UCSD-AML1 (cell line): ENCODE measurements around the gene LAMB1.
"Not testable (repeated sequence)": the region's sequence is repeated elsewhere in the genome, so short reads cannot be mapped to it uniquely, and the experiment has no call there.

Experiments used
- DNase-seq: peaks from one replicate; lab custom pipeline; 2025; ENCODE audit not compliant: unreplicated experiment; lab: John Stamatoyannopoulos, UW

The LAMB1 gene

DNA sequence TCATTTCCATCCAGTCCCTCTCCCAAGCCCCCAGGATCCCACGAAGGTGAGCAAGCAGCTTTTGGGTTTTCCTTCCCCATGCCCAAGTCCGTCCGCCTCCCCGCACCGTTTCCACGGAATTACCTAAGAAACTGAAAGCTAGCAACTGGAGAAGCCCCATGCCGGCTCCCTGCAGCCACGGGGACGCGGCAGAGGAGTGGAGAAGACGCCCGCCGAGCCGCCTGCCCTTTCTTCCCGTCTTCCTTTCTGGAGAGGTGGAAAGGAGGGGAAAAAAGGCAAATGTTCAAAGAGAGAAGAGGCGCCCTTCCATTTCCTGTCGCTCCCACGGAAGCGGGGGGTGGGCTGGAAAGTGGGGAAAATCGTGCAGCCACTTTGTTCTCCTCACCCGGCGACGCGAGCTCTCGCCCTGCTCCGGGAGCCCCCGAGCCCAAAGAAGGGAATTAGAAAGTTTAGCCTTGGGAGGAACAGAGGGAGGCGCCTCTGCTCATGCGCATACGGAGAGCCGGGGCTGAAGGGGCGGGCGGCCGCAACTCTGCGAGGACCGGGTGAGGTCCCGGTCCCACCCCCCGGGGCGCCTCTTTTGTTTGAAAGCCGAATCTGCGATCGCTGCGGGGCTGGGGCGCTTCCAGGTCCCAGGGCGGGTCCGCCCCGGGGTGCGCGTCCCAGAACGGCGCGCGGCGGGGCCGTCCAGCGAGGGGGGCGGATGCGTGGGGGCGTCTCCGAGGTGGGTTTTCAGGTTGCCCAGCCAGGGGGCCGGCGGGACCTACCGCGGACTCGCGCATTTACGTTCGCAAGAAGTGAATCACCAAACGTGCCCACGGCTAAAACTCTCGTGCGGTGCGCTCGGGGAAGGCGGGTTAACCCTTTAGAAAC lies at the start of gene LAMB1:
Gene LAMB1, minus strand, starts transcription at position 436 of the 873 bp plus-strand sequence. Its CDS starts 276 bp downstream, at position 160.
- no peak for DNase-seq

DNA sequence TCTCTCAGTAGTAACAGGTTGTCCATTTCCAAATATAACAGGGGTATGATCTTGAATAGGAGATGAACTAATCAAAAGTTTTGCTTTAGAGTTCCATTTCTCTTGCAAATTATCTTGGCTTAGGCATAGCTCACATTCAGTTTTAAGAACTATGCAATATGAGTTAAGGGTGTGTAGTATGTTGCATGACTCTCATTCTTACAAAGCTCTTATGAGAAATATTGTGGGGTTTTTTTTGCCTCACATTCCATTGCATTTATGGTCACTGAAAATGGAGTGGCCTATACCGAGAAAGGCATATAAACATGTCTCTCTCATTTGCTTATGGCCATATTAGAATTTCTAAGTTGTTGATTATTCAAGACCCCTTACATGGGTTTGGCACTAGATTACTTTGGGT lies 48.5 kb upstream of the LAMB1 start:
- no peak for DNase-seq

DNA sequence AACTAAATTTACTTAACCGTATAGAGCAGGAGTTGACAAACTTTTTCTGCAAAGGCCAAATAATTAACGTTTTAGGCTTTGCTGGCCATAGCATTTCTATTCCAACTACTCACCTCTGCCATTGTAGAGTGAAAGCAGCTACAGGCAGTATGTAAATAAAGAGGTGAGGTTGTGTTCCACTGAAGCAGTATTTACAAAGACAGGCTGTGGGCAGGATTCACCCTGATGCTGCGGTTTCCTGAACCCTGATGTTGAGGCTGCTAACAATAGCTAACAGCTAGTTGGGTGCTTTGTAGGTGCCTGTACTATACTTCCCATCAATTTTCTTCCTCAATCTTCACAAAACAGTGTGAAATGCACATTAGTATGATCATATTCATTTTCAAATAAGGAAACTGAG lies 47.0 kb upstream of the LAMB1 start:
- DNase-seq: no peak

DNA sequence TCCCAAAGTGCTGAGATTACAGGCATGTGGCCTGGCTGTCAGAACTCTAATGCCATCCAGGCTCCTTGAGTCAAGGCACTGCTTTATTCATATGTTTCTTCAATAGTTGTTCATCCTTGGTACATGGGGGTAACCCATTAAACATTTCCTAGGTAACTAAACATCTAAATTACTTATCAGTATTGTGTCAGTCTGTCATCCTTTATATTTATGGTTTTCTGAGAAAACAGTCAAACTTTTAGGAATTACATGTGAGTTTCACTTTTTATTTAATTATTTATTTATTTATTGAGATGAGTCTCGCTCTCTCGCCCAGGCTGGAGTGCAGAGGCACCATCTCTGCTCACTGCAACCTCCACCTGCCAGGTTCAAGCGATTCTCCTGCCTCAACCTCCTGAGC lies 45.5 kb upstream of the LAMB1 start:
- DNase-seq: no peak

DNA sequence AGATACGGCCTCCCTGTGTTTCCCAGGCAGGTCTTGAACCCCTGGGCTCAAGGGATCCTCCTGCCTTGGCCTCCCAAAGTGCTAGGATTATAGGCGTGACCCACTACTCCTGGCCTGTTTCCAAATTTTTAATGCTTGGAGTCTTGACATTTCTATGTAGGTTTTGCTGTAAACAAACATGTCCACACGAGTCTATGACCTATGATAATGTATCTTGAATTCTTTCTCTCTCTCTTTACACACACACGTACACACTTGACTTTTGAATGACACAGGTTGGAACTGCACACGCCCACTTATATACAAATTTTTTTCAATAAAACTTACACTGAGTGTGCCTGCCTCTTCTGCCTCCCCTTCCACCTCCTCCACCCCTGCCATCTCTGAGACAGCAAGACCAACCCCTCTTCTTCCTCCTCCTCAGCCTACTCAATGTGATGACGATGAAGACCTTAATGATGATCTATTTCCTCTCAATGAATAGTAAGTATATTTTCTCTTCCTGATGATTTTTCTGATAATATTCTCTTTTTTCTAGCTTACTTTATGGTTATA lies 44.1 kb upstream of the LAMB1 start:
- no peak for DNase-seq

DNA sequence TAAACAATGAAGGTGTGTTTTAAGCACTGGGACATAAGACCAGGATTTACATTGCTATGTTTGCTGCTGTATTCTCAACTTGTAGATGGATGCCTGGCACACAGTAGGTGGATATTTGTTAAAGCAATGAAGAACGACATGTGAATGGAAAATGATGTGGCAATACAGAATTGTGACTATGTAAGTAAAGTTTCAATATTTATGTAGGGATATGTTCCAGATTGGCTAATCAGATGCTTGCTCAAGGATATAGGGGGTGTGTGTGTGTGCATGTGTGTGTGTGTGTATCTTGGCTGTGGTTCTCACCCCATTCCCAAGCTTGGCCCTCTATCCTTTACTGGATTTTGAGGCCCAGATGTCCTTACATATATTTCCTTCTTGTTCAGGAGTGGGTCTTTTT lies 42.7 kb upstream of the LAMB1 start:
- DNase-seq: no peak

DNA sequence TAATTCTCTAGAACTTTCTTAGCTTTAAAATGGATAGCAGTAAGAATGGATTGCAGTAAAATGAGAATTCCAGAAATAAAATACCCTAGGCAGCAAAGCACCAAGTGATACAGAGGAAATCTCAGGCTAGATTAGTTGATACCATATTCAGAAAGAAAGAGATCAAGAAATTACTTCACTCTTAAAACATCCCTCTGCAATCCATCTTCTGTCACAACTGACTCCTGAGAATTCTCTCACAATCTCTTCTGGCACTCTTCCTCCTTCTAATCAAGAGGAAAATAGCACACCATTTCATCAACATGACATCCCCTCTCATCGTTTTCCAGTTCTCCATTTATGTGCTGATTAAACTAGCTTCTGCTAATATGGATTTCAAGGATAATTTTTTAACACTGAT lies 42.2 kb upstream of the LAMB1 start:
- no peak for DNase-seq

DNA sequence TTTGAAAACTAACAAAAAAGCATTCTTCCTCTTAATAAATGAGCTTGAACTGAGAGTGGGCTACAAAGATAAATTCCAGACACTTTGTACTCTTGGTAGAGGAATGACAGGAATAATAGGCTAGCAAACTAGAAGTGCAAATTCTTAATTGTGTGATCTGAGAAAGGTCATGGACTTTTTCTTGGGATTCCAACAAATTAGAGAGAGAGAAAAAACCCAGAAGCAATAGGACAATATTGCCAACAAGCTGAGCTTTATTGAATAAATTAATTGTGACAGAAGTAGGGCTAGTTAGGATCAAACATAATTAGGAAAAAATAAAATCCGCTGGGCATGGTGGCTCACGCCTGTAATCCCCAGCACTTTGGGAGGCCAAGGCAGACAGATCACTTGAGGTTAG lies 41.4 kb upstream of the LAMB1 start:
- DNase-seq: no peak

DNA sequence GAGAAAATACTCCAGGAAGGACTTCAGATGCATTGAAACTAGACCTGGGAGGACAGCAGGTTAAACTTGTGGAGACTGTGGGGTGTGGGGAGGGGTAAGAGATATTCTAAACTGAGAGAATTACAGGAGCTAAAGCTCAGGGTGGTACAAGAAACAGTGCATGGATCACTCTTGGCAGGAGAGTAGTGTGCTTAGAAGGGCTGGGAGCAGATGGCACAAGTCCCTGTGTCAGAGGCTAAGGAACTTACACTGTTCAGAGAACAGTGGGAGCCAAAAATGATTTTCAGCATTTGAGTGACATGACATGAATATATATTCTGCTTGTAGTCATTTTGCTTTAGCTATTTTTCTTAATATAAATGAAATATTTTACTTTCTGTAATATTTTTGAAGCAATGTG lies 36.0 kb upstream of the LAMB1 start:
- no peak for DNase-seq

DNA sequence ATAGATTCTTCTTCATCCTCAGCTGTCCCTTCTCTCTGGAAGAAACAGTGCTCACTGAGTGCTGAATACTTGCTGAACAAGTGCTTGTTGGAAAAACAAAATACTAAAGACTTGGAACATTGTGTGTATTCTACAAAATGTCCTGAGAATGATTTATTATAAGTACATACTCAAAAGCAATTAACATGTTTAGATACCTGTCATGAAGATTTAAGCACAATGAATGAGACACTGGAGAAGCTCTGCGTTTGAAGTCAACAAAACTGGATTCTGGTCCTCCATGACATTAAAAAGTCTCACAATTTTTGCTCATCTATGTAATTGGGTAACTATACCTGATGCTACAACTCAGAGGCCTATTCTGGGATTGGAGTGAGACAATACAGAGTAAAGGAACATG lies 34.8 kb upstream of the LAMB1 start:
- no peak for DNase-seq

DNA sequence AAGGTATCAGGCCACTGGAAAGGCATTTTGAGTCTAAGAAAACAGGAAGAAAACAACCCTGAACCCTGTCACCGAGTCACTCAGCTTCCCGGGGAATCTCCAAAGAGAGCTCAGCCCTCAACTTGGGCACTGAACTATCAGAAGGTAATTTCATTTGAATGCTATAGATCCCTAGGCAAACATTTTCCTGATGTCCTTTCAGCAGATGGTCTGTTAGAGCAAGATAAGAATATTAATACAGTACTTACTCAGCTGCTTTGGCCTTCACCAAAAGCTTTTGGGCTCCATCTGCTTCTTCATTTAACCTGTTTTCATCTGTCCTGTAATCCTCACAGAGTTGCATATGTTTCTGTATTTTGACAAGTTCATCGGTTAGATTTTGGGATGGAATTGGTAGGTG lies 34.2 kb upstream of the LAMB1 start:
- no peak for DNase-seq

DNA sequence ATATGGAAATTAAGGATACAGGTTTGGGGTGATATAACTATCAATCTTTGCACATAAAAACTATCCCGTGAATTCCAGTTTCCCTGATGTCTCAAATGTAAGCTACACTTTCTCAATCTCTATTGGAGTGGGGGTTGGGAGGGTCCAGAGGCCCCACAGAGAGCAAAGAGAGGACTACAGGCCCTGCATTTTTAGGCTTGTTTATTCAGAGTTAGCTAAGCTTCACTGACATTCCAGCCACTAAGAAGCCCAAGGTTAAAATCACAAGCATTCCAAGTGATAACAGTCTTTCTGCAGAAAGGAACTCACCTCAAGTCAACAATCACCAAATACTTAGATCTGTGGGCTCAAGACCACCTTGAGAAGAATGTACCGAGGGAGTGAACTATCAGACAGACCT lies 31.6 kb upstream of the LAMB1 start:
- DNase-seq: no peak

DNA sequence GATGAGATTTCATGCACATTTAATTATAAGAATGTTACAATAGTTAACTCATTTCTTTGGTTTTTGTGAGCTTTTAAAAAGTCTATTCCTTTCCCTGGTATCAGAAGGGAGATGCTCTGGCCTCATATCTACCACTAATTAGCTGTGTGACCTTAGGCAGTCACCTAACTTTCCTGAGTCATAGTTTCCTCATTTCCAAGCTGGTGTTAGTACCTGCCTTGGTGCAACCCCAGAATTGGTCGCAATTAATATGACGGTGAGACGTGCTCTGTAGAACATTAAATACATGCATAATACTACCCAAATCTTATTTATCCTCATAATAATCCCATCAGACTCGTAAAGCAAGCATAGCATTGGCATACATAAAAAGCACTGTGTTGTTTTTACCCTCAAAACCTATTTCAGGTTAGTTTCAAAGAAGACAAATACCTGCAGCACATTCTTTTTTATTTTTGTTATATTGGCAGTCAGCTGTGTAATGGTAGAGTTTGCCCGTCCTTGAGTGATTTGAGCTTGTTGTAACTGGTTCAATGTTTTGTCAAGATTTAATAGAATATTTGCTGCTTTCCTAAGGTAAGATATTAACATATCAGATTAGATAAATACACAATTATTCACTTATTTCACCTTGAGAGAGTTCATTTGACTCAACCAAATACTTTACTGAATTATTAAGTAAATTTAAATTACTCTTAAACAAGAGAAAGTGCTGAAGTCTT lies 31.0 kb upstream of the LAMB1 start:
- no peak for DNase-seq

DNA sequence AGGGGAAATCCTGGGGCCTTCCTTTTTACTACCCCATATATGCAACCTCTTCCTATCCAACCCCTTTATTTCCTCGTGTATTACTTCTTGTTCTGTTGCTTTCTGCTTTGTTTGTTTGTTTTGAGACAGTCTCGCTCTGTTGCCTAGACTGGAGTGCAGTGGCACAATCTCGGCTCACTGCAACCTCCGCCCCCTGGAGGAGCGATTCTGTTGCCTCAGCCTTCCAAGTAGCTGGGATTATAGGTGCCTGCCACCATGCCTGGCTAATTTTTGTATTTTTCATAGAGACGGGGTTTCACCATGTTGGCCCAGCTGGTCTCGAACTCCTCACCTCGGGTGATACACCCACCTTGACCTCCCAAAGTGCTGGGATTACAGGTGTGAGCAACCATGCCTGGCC lies 30.3 kb upstream of the LAMB1 start:
- not testable (repeated sequence) for DNase-seq

DNA sequence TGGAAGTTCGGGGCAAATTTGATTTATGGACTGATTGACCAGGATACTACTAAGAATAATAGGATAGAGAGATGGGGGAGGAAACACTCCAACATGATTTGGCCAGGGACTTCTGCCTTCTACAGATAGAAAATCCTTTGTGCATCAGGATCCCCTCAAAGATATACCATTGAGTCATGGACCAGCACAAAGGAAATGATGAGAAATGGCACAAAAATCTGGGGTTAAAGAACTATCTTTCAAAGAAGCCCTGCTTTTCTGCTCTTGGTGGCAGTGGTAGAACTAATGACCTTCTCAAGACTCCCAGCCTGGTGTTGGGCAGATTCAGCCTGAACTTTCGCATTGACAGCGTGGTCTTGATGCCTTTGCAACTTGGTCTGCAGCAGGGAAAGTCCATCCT lies 27.6 kb upstream of the LAMB1 start:
- no peak for DNase-seq

DNA sequence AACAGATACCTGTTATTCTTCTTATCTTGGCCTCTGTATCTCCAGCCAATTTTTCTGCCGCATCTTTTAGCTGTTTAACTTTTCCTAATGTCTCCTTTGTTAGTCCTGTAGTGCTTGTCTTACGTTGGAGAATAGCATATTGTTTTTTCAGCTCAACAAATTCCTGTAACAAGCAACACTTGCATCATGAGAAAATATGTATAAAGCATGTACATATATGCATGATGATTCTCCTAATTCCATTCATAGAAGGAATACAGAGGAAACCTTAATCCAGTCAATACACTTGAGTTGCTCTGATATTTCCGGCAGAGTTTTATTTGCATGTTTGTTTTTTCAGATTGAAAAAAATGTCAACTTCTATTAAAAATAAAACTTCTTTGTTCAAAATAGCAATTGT lies 26.1 kb upstream of the LAMB1 start:
- no peak for DNase-seq

DNA sequence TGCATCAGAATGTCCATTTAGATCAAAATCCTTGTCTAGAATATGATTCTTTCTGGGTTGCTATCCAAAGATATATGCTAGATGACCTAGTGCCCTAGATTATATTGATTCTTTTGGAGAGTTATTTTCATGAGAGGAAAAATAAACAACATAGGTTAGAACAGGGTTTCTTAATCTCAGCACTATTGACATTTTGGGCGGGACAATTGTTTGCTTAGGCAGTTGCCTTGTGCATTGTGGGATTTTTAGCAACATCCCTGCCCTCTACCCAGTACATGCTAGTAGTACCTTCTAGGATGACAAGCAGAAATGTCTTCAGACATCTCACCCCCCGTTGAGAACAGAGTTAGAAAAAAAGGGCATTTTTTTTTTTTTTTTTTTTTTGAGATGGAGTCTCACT lies 25.1 kb upstream of the LAMB1 start:
- DNase-seq: no peak

DNA sequence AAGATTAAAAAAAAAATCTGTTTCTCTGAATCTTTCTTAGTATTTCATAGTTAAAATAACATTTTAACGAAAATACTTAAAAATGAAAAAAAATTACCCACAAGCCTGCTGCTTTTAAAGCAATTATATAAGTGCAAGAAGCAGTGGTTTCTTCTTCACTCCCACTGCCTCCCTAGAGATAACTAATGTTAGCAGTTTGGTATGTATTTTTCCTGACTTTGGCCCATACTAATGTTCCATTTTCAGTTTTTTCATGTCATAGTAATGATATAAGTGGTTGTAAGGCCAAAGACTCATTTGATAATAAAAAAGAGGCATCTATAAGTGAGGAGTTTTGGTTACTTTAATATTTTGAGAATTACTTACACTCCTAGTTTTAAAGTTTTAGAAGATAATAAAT lies 24.3 kb upstream of the LAMB1 start:
- DNase-seq: no peak

DNA sequence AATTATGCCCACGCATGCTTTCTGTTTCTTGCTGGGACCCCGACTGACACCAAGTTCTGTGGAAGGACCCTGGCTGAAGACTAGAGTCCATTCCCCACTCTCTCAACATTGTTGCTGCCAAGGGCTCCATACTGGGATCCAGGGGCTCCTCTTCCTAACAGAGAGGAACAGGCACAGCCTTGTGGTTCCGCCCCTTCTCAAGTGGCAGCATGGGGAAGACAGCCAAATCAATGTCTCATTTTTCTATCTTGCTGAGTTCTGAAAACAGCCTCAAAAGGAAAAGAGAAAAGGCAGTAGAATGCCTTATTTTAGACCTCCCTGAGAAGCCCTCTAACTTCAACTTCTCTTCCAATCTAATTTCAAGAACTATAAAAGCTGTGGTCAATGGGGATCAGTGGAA lies 23.7 kb upstream of the LAMB1 start:
- no peak for DNase-seq

DNA sequence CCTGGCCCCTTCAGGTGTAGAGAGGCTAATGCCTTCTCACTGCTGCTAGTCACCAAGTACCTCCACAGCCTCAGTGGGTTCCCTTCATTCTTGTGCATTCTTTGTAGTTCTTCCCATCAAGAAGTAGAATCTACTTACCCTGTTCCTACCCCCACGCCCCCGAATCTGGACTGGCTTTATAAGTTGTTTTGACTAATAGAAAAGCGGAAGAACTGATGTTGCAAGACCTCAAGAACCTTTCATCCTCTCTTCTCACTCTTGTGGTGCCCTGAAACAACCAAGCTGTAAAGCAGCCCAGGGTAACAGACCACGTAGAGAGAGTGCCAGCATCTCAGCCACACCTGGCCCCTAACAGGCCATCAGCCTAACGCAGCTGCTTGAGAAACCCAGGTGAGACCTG lies 23.2 kb upstream of the LAMB1 start:
- no peak for DNase-seq

DNA sequence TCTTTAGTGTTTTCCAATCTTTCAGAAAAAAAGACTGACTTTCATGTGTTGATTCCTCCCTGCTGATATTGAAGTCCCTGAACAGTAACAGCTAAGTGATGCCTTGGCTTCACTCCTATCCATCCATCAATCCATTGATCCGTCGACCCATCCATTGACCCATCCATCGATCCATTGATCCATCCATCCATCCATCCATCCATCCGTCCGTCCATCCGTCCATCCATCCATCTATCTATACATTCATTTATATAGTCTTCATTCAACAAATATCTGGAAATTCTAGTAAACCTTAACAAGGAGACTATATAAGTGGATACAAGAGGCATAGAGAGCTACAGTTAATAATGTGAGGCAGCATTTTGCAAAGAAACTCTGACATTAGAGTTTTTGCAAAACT lies 21.6 kb upstream of the LAMB1 start:
- no peak for DNase-seq

DNA sequence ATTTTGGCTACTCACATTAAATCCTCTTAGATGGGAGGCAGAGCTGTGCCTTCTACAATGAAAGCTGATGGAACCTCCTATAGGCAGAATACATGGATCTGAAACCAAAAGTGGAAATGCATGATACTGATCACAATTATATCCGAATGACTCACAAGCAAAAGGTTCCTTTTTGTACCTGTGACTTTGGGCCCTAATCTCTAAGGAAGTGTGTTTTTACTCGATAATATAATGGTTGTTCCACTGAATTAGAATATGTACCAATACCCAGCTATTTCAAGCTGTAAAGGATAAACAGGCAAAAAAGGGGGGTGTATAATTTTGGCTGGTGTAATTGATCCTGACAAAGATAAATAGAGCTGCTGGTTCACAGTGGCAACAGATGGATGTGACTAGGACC lies 17.6 kb upstream of the LAMB1 start:
- DNase-seq: no peak
